A549 (cell line): ENCODE data around the gene NHSL1.

ENCODE experiments used
- POLR2A ChIP-seq: IDR thresholded peaks from 2 replicates; pipeline ENCODE4 v1.6.1; 2012; ENCODE audit warnings: mild to moderate bottlenecking, low read length
- RAD21 ChIP-seq, 2 experiments: fragments of >200 bp in 1 of 2; sonication (Bioruptor Twin) in 1 of 2; formaldehyde crosslinking in 1 of 2; IDR thresholded peaks in 1 of 2; conservative IDR thresholded peaks in 1 of 2; 2 replicates in 1 of 2; 3 replicates in 1 of 2; pipeline ENCODE4 v1.6.1; 2012 to 2018; ENCODE audit warnings: inconsistent platforms in 1 of 2
- TF ChIP-seq, protein P1 (sequence below): fragments of >200 bp; sonication (Bioruptor Twin); formaldehyde crosslinking; IDR thresholded peaks from 3 replicates; pipeline ENCODE4 v1.5.1; 2016

DNA sequence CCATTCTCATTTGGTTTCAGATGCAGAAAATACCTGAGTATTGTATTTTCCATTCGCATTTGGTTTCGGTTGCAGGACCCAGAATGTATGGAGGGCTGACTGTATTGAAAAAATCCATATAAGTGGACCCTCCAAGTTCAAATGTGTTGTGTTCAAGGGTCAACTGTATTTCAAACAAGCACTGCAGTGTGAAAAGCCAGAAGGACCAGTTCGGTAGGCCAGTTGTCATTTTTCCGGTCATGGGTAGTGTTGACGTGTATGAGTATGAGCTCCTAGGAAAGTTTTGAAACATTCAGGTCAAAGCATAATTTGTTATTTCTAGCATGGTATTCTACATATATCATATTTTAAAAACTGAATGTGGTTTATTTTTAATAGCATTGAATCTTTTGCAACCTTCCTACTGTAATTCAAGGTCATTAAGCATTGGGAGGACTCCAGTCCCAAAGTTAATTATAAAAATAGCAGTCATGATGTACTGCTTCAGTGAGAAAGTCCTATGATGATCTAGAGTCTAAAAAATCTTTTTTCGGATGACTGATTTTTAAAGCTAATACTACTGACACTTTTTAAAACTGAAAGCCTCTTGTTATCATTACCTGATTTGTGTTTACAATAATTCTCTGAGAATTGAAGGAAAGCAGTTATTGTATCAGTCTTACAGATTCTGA lies 18.9 kb downstream of the NHSL1 start:
- TF ChIP-seq, protein P1, sequence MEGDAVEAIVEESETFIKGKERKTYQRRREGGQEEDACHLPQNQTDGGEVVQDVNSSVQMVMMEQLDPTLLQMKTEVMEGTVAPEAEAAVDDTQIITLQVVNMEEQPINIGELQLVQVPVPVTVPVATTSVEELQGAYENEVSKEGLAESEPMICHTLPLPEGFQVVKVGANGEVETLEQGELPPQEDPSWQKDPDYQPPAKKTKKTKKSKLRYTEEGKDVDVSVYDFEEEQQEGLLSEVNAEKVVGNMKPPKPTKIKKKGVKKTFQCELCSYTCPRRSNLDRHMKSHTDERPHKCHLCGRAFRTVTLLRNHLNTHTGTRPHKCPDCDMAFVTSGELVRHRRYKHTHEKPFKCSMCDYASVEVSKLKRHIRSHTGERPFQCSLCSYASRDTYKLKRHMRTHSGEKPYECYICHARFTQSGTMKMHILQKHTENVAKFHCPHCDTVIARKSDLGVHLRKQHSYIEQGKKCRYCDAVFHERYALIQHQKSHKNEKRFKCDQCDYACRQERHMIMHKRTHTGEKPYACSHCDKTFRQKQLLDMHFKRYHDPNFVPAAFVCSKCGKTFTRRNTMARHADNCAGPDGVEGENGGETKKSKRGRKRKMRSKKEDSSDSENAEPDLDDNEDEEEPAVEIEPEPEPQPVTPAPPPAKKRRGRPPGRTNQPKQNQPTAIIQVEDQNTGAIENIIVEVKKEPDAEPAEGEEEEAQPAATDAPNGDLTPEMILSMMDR: no peak
- TF ChIP-seq POLR2A (no peak), RAD21 (conservative IDR thresholded peaks at IDR 0.05 in 1 of 2, IDR thresholded peaks at IDR 0.05 in 1 of 2) (no peak)
